Nucleus accumbens (tissue), 56 donors: ENCODE data around the gene HS3ST6.
"Not testable (repeated sequence)": the region's sequence is repeated elsewhere in the genome, so short reads cannot be mapped to it uniquely, and the experiment has no call there.

ENCODE experiments used
- DNase-seq, 56 donors: peaks; one replicate each; lab custom pipeline; 2025; lab: John Stamatoyannopoulos, UW

The HS3ST6 gene

GRCh38 chr16:1929578-1930337, 11.5 kb upstream of the HS3ST6 start:
- peak in 54 of 56 donors; percentile 31 to 92 (median 74) for DNase-seq

GRCh38 chr16:1929105-1929504, 10.9 kb upstream of the HS3ST6 start:
- DNase-seq = peak in 1 of 56 donors; percentile 32

- DNase-seq = no peak
Measured at GRCh38 chr16:1926271-1926670, 8.1 kb upstream of the HS3ST6 start.

- no peak for DNase-seq
Measured at GRCh38 chr16:1924095-1924494, 5.9 kb upstream of the HS3ST6 start.

GRCh38 chr16:1923299-1924034, 5.3 kb upstream of the HS3ST6 start:
- DNase-seq = no peak

- no peak for DNase-seq
Measured at GRCh38 chr16:1922357-1922756, 4.1 kb upstream of the HS3ST6 start.

GRCh38 chr16:1920727-1921171, 2.5 kb upstream of the HS3ST6 start:
- DNase-seq = no peak

GRCh38 chr16:1920122-1920521, 1.9 kb upstream of the HS3ST6 start:
- not testable (repeated sequence) for DNase-seq

GRCh38 chr16:1919327-1919998, 1.2 kb upstream of the HS3ST6 start:
- no peak for DNase-seq

- DNase-seq = no peak
Measured at GRCh38 chr16:1917665-1918350, 407 bp downstream of the HS3ST6 start.

- DNase-seq = no peak
Measured at GRCh38 chr16:1917056-1917664, 1.1 kb downstream of the HS3ST6 start.

- DNase-seq = no peak
Measured at GRCh38 chr16:1916640-1916990, 1.6 kb downstream of the HS3ST6 start.

- no peak for DNase-seq
Measured at GRCh38 chr16:1915732-1916639, 2.2 kb downstream of the HS3ST6 start.

GRCh38 chr16:1914988-1915387, 3.2 kb downstream of the HS3ST6 start:
- no peak for DNase-seq

- DNase-seq = no peak
Measured at GRCh38 chr16:1914084-1914608, 4.1 kb downstream of the HS3ST6 start.

GRCh38 chr16:1913327-1914083, 4.7 kb downstream of the HS3ST6 start:
- DNase-seq = no peak

GRCh38 chr16:1912215-1912543, 6.0 kb downstream of the HS3ST6 start:
- no peak for DNase-seq

GRCh38 chr16:1911467-1912214, 6.6 kb downstream of the HS3ST6 start:
- DNase-seq = no peak
